Measurements from ENCODE around the gene OSBPL9.

DNA sequence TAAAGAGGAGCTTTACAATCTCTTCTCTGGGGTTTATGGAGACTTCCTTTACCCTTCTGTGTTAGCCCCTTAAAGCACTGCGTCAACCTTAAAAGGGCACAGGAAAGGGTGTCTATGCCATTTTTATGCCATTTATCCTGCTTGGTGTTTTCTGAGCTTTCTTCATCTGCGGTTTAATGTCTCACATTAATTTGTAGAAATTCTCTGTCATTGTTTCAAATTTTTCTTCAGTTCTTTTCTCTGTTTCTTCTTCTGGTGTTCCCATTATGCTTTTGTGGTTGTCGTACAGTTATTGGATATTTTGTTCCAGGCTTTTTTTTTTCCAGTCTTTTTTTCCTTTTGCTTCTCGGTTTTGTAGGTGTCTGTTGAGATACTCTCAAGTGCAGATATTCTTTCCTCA, 107.9 kb downstream of the OSBPL9 start:
- TF ChIP-seq POLR2AphosphoS5 (IDR thresholded peaks at IDR 0.05; ENCODE audit: borderline replicate concordance, low read depth, low read length), result no peak
- no peak for TF ChIP-seq EZH2 (IDR thresholded peaks at IDR 0.05)
